ENCODE data around the gene GRIN2A.

DNA sequence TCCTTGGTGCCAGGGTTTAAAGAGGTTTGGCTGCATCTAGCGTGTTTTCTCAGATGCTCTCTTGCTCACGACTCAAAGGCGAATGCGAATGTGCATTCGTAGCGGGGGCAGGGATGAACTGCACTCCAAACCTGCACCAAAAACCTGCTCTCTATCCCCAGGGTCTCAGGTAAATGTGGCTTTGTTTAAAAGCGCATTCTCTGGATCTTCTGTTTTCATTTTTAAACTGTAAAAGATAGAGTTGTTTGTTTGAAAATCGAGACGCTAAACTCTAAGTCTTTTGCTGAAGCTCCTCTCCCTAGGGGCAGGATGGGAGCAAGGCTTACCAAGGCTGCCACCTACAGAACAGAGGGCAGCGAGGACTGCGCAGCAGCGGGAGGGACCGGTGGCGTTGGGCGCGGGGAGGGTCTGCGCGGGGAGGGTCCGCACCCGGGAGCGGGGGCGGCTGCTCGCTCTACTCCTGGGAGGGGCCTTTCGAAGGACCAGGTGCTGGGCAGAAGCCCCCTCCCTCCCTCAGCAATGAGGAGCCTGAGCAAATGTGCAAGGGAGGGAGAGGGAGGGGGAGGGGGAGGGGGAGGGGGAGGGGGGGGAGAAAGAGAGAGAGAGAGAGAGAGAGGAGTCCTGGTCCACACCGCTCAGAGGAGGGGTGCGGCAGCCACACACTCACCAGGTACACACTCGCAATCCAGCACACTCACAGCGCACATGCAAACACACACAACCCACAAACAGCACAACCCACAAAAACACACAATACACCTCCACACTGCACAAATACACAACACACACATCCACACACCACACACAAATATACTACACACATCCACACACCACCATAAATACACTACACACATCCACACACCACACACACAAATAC is 142.8 kb downstream of the GRIN2A start:
- TF ChIP-seq, protein P1, sequence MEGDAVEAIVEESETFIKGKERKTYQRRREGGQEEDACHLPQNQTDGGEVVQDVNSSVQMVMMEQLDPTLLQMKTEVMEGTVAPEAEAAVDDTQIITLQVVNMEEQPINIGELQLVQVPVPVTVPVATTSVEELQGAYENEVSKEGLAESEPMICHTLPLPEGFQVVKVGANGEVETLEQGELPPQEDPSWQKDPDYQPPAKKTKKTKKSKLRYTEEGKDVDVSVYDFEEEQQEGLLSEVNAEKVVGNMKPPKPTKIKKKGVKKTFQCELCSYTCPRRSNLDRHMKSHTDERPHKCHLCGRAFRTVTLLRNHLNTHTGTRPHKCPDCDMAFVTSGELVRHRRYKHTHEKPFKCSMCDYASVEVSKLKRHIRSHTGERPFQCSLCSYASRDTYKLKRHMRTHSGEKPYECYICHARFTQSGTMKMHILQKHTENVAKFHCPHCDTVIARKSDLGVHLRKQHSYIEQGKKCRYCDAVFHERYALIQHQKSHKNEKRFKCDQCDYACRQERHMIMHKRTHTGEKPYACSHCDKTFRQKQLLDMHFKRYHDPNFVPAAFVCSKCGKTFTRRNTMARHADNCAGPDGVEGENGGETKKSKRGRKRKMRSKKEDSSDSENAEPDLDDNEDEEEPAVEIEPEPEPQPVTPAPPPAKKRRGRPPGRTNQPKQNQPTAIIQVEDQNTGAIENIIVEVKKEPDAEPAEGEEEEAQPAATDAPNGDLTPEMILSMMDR (IDR thresholded peaks at IDR 0.05) = peak in 1 of 3 experiments; percentile 15
- no peak for TF ChIP-seq POLR2A (IDR thresholded peaks at IDR 0.05)
